ENCODE measurements around the gene RXRB. TPM values are rescaled to one million over a fixed set of nuclear protein-coding genes. Genes with fewer than 3 reads are reported as not detected.

Gene RXRB
- total RNA-seq, 2 donors from 2014 or later = 24.8 to 27.2 TPM

GRCh38 chr6:33189164-33189563, 11.3 kb downstream of the RXRB start:
- WGBS, 2 experiments (ENCODE audit: insufficient coverage in 1 of 2, insufficient read length in 1 of 2) = 79 to 92% methylated on average over 2 to 8 of the region's 8 CpGs

GRCh38 chr6:33187809-33188208, 12.7 kb downstream of the RXRB start:
- Mint-ChIP-seq H3K4me1 (peaks cover 9% of the 10 kb centered on the region), H3K27ac (no peak overlapping the region), H3K36me3 (ENCODE audit: low read depth) (no peaks in the 10 kb centered on the region), H3K4me3 (no peak overlapping the region), H3K9me3 (no peaks in the 10 kb centered on the region), H3K27me3 (ENCODE audit: insufficient read depth) (peaks cover 69% of the 10 kb centered on the region)
- TF ChIP-seq, protein P1, sequence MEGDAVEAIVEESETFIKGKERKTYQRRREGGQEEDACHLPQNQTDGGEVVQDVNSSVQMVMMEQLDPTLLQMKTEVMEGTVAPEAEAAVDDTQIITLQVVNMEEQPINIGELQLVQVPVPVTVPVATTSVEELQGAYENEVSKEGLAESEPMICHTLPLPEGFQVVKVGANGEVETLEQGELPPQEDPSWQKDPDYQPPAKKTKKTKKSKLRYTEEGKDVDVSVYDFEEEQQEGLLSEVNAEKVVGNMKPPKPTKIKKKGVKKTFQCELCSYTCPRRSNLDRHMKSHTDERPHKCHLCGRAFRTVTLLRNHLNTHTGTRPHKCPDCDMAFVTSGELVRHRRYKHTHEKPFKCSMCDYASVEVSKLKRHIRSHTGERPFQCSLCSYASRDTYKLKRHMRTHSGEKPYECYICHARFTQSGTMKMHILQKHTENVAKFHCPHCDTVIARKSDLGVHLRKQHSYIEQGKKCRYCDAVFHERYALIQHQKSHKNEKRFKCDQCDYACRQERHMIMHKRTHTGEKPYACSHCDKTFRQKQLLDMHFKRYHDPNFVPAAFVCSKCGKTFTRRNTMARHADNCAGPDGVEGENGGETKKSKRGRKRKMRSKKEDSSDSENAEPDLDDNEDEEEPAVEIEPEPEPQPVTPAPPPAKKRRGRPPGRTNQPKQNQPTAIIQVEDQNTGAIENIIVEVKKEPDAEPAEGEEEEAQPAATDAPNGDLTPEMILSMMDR (conservative IDR thresholded peaks at IDR 0.05) = no peak
- H3K27me3 ChIP-seq (ENCODE audit: control insufficient read depth, insufficient read depth, low read length, poor library complexity, severe bottlenecking) = peaks cover 59% of the 10 kb centered on the region
- no peaks in the 10 kb centered on the region for H3K36me3 ChIP-seq (ENCODE audit: control insufficient read depth, insufficient read depth, low read length)
- peaks cover 4% of the 10 kb centered on the region for H3K4me1 ChIP-seq (ENCODE audit: control insufficient read depth, insufficient read depth, low read length)
- peaks cover 4% of the 10 kb centered on the region for H3K9me3 ChIP-seq (ENCODE audit: control insufficient read depth, low read length)
- no peak overlapping the region for H3K4me3 ChIP-seq (ENCODE audit: low read length)
- no peak overlapping the region for H3K9ac ChIP-seq (ENCODE audit: extremely low read depth, low read length, poor library complexity, severe bottlenecking)
- 84 to 100% methylated on average over 1 of the region's 1 CpG for WGBS, 2 experiments (ENCODE audit: insufficient coverage in 1 of 2, insufficient read length in 1 of 2)
- no peak for DNase-seq
- H3K27ac ChIP-seq (ENCODE audit: low read depth, low read length) = no peak overlapping the region

More at GRCh38 chr6:33189164-33189563, 11.3 kb downstream of the RXRB start:
- H3K36me3 ChIP-seq (ENCODE audit: control insufficient read depth, insufficient read depth, low read length) = peaks cover under 1% of the 10 kb centered on the region
- no peak overlapping the region for H3K9ac ChIP-seq (ENCODE audit: extremely low read depth, low read length, poor library complexity, severe bottlenecking)
- TF ChIP-seq, protein P1 (conservative IDR thresholded peaks at IDR 0.05) = no peak
- no peak for DNase-seq
- H3K4me3 ChIP-seq (ENCODE audit: low read length) = no peak overlapping the region
- peaks cover 71% of the 10 kb centered on the region for H3K27me3 Mint-ChIP-seq (ENCODE audit: insufficient read depth)
- H3K9me3 Mint-ChIP-seq = no peaks in the 10 kb centered on the region
- H3K4me1 Mint-ChIP-seq = peaks cover 11% of the 10 kb centered on the region
- no peak overlapping the region for H3K27ac Mint-ChIP-seq
- peaks cover 4% of the 10 kb centered on the region for H3K36me3 Mint-ChIP-seq (ENCODE audit: low read depth)
- no peaks in the 10 kb centered on the region for H3K9me3 ChIP-seq (ENCODE audit: control insufficient read depth, low read length)
- H3K4me3 Mint-ChIP-seq = no peak overlapping the region
- peaks cover 4% of the 10 kb centered on the region for H3K4me1 ChIP-seq (ENCODE audit: control insufficient read depth, insufficient read depth, low read length)
- no peak overlapping the region for H3K27ac ChIP-seq (ENCODE audit: low read depth, low read length)
- peaks cover 62% of the 10 kb centered on the region for H3K27me3 ChIP-seq (ENCODE audit: control insufficient read depth, insufficient read depth, low read length, poor library complexity, severe bottlenecking)

DNA sequence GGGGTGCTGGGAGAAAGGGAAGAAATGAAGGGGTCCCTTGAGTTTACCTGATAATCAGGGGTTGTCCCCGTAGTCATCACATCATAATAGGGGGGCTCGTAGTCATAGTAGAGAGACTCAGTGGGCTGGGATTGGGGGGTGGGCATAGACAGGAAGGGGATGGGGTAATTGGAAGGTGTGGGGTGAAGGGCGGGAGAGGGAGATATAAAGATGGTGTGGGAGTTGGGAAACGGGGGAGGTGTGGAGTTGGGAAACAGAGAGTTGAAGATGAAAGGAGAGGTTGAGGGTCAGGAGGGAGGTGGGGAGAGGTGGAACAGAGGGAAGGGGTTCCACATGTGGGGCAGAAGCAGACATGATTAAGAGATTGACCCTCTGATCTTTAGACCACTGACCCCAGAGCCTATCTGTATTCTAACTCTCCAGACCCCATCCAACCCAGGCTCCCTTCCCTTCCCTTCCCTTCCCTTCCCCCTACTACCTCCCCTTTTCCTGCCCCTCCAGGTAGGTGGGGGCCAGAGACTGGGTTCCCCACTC, 14.7 kb downstream of the RXRB start:
- Mint-ChIP-seq H3K4me3 (no peak overlapping the region), H3K27ac (no peak overlapping the region), H3K4me1 (no peaks in the 10 kb centered on the region), H3K27me3 (ENCODE audit: insufficient read depth) (peaks cover 55% of the 10 kb centered on the region), H3K9me3 (no peaks in the 10 kb centered on the region), H3K36me3 (ENCODE audit: low read depth) (no peaks in the 10 kb centered on the region)
- 63 to 73% methylated on average over 2 to 4 of the region's 4 CpGs for WGBS, 2 experiments (ENCODE audit: insufficient coverage in 1 of 2, insufficient read length in 1 of 2)
- no peak overlapping the region for H3K9ac ChIP-seq (ENCODE audit: extremely low read depth, low read length, poor library complexity, severe bottlenecking)
- peaks cover 4% of the 10 kb centered on the region for H3K9me3 ChIP-seq (ENCODE audit: control insufficient read depth, low read length)
- no peak overlapping the region for H3K4me3 ChIP-seq (ENCODE audit: low read length)
- H3K36me3 ChIP-seq (ENCODE audit: control insufficient read depth, insufficient read depth, low read length) = no peaks in the 10 kb centered on the region
- TF ChIP-seq, protein P1 (conservative IDR thresholded peaks at IDR 0.05) = no peak
- H3K27me3 ChIP-seq (ENCODE audit: control insufficient read depth, insufficient read depth, low read length, poor library complexity, severe bottlenecking) = peaks cover 38% of the 10 kb centered on the region
- H3K4me1 ChIP-seq (ENCODE audit: control insufficient read depth, insufficient read depth, low read length) = no peaks in the 10 kb centered on the region
- DNase-seq = no peak
- H3K27ac ChIP-seq (ENCODE audit: low read depth, low read length) = no peak overlapping the region
